ENCODE measurements around the gene TMEM131.

TMEM131 gene

GRCh38 chr2:98020992-98021713 is 25.4 kb upstream of the TMEM131 start:
- H3K27me3 ChIP-seq (ENCODE audit: control insufficient read depth, insufficient read depth, low read length, poor library complexity, severe bottlenecking) = no peaks in the 10 kb centered on the region
- H3K4me1 ChIP-seq (ENCODE audit: control insufficient read depth, insufficient read depth, low read length) = peaks cover 7% of the 10 kb centered on the region
- H3K36me3 ChIP-seq (ENCODE audit: control insufficient read depth, insufficient read depth, low read length) = no peaks in the 10 kb centered on the region
- H3K27ac ChIP-seq (ENCODE audit: insufficient read depth, low read depth, low read length, poor library complexity, severe bottlenecking) = no peak overlapping the region
- 87 to 93% methylated on average over 11 of the region's 11 CpGs for WGBS, 2 experiments
- H3K9me3 ChIP-seq (ENCODE audit: control insufficient read depth, low read length) = no peaks in the 10 kb centered on the region
- H3K4me3 ChIP-seq (ENCODE audit: insufficient read depth, low read depth, low read length) = no peak overlapping the region

DNA sequence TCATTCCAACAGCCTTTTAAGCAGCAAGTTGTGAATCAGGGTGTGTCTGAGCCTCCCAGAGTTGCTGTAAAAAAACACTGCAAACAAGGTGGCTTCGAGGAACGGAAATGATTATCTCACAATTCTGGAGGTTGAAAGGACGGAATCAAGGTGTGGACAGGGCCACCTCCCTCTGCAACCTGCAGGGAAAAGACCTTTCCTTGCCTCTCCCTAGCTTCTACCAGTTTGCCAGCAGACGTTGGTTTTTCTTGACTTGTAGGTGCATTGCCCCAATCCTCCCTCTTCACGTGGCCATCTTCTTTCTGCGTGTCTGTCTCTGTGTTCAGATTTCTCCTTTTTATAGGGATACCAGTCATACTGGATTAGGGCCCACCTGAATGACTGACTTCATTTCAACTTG is 24.8 kb upstream of the TMEM131 start:
- peaks cover 7% of the 10 kb centered on the region for H3K4me1 ChIP-seq (ENCODE audit: control insufficient read depth, insufficient read depth, low read length)
- no peak overlapping the region for H3K4me3 ChIP-seq (ENCODE audit: insufficient read depth, low read depth, low read length)
- H3K27me3 ChIP-seq (ENCODE audit: control insufficient read depth, insufficient read depth, low read length, poor library complexity, severe bottlenecking) = no peaks in the 10 kb centered on the region
- H3K36me3 ChIP-seq (ENCODE audit: control insufficient read depth, insufficient read depth, low read length) = no peaks in the 10 kb centered on the region
- H3K9me3 ChIP-seq (ENCODE audit: control insufficient read depth, low read length) = no peaks in the 10 kb centered on the region
- no peak overlapping the region for H3K27ac ChIP-seq (ENCODE audit: insufficient read depth, low read depth, low read length, poor library complexity, severe bottlenecking)
- 91 to 93% methylated on average over 6 of the region's 6 CpGs for WGBS, 2 experiments

- Histone ChIP-seq H3K27ac (ENCODE audit: insufficient read depth, low read depth, low read length, poor library complexity, severe bottlenecking) (no peak overlapping the region), H3K9me3 (ENCODE audit: control insufficient read depth, low read length) (no peaks in the 10 kb centered on the region), H3K4me1 (ENCODE audit: control insufficient read depth, insufficient read depth, low read length) (peaks cover 7% of the 10 kb centered on the region), H3K4me3 (ENCODE audit: insufficient read depth, low read depth, low read length) (no peak overlapping the region), H3K36me3 (ENCODE audit: control insufficient read depth, insufficient read depth, low read length) (no peaks in the 10 kb centered on the region), H3K27me3 (ENCODE audit: control insufficient read depth, insufficient read depth, low read length, poor library complexity, severe bottlenecking) (no peaks in the 10 kb centered on the region)
- WGBS, 2 experiments = 94 to 95% methylated on average over 4 of the region's 7 CpGs
Observed at GRCh38 chr2:98016908-98017670, 21.3 kb upstream of the TMEM131 start.

DNA sequence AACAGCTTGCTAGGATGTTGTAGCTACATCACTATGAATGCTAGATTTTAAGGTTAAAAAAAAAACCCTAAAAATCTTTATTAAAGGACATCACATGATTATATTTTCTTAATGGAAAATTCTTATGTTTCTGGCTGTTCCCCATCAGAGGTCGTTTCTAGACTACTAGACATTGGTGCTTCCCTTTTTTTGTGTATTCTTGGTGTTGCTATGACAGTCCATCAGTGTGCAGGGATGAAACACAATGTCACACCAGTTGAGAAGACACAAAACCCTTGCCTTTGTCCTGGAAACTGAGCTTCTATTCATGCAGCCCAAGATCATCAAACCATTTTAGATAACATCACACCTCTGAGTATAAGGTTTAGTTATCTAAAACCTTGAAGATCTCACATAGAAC is 19.9 kb upstream of the TMEM131 start:
- Histone ChIP-seq H3K27me3 (ENCODE audit: control insufficient read depth, insufficient read depth, low read length, poor library complexity, severe bottlenecking) (no peaks in the 10 kb centered on the region), H3K9me3 (ENCODE audit: control insufficient read depth, low read length) (no peaks in the 10 kb centered on the region), H3K27ac (ENCODE audit: insufficient read depth, low read depth, low read length, poor library complexity, severe bottlenecking) (no peak overlapping the region), H3K4me3 (ENCODE audit: insufficient read depth, low read depth, low read length) (no peak overlapping the region), H3K36me3 (ENCODE audit: control insufficient read depth, insufficient read depth, low read length) (no peaks in the 10 kb centered on the region), H3K4me1 (ENCODE audit: control insufficient read depth, insufficient read depth, low read length) (no peaks in the 10 kb centered on the region)
- WGBS, 2 experiments = 53 to 81% methylated on average over 1 of the region's 1 CpG

DNA sequence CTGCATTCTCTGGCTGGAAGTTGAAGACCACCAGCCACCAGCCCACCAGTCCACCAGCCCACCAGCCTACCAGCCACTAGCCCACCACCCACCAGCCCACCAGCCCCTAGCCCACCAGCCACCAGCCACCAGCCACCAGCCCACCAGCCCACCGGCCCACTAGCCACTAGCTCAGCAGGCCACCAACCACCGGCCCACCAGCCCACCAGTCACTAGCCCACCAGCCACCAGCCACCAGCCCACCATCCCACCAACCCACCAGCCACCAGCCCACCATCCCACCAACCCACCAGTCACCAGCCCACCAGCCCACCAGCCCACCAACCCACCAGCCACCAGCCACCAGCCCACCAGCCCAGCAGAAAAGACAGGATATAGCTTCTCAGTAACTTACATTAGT is 18.6 kb upstream of the TMEM131 start:
- Histone ChIP-seq H3K9me3 (ENCODE audit: control insufficient read depth, low read length) (no peaks in the 10 kb centered on the region), H3K4me3 (ENCODE audit: insufficient read depth, low read depth, low read length) (no peak overlapping the region)
- 84 to 95% methylated on average over 2 of the region's 2 CpGs for WGBS, 2 experiments

GRCh38 chr2:98013407-98014042 is 17.8 kb upstream of the TMEM131 start:
- Histone ChIP-seq H3K36me3 (ENCODE audit: control insufficient read depth, insufficient read depth, low read length) (no peaks in the 10 kb centered on the region), H3K27me3 (ENCODE audit: control insufficient read depth, insufficient read depth, low read length, poor library complexity, severe bottlenecking) (no peaks in the 10 kb centered on the region), H3K9me3 (ENCODE audit: control insufficient read depth, low read length) (no peaks in the 10 kb centered on the region), H3K4me1 (ENCODE audit: control insufficient read depth, insufficient read depth, low read length) (no peaks in the 10 kb centered on the region), H3K27ac (ENCODE audit: insufficient read depth, low read depth, low read length, poor library complexity, severe bottlenecking) (no peak overlapping the region), H3K4me3 (ENCODE audit: insufficient read depth, low read depth, low read length) (no peak overlapping the region)
- 94 to 95% methylated on average over 15 of the region's 15 CpGs for WGBS, 2 experiments

More for the DNA sequence above, 18.6 kb upstream of the TMEM131 start:
- no peaks in the 10 kb centered on the region for H3K36me3 ChIP-seq (ENCODE audit: control insufficient read depth, insufficient read depth, low read length)
- no peaks in the 10 kb centered on the region for H3K4me1 ChIP-seq (ENCODE audit: control insufficient read depth, insufficient read depth, low read length)
- no peak overlapping the region for H3K27ac ChIP-seq (ENCODE audit: insufficient read depth, low read depth, low read length, poor library complexity, severe bottlenecking)
- H3K27me3 ChIP-seq (ENCODE audit: control insufficient read depth, insufficient read depth, low read length, poor library complexity, severe bottlenecking) = no peaks in the 10 kb centered on the region

DNA sequence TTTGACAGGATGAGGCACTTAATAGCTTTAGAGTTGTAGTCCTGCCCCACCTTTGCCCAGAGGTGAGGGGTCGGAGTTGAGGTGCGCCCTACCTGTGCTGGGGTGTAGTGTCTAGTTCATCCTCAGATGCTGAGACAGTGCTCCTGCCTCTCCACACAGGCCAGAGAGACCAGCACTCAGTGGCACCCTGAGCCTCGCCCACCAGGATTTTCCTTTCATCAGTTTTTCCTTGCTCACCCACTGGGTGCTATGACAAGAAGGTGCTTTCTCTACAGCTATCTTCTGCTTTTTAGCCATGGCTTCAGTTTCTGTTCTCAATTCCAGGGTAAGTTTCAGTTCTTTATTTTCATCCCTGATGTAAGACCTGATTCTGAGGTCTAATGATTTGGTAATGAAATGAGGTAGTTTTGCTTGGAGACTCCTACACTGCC is 16.8 kb upstream of the TMEM131 start:
- 91 to 96% methylated on average over 3 of the region's 3 CpGs for WGBS, 2 experiments
- Histone ChIP-seq H3K27me3 (ENCODE audit: control insufficient read depth, insufficient read depth, low read length, poor library complexity, severe bottlenecking) (no peaks in the 10 kb centered on the region), H3K36me3 (ENCODE audit: control insufficient read depth, insufficient read depth, low read length) (no peaks in the 10 kb centered on the region), H3K4me1 (ENCODE audit: control insufficient read depth, insufficient read depth, low read length) (no peaks in the 10 kb centered on the region), H3K4me3 (ENCODE audit: insufficient read depth, low read depth, low read length) (no peak overlapping the region), H3K9me3 (ENCODE audit: control insufficient read depth, low read length) (no peaks in the 10 kb centered on the region), H3K27ac (ENCODE audit: insufficient read depth, low read depth, low read length, poor library complexity, severe bottlenecking) (no peak overlapping the region)

- no peaks in the 10 kb centered on the region for H3K27me3 ChIP-seq (ENCODE audit: control insufficient read depth, insufficient read depth, low read length, poor library complexity, severe bottlenecking)
- no peaks in the 10 kb centered on the region for H3K36me3 ChIP-seq (ENCODE audit: control insufficient read depth, insufficient read depth, low read length)
- 92 to 93% methylated on average over 10 of the region's 10 CpGs for WGBS, 2 experiments
- H3K27ac ChIP-seq (ENCODE audit: insufficient read depth, low read depth, low read length, poor library complexity, severe bottlenecking) = no peak overlapping the region
- no peaks in the 10 kb centered on the region for H3K4me1 ChIP-seq (ENCODE audit: control insufficient read depth, insufficient read depth, low read length)
- H3K4me3 ChIP-seq (ENCODE audit: insufficient read depth, low read depth, low read length) = no peak overlapping the region
- H3K9me3 ChIP-seq (ENCODE audit: control insufficient read depth, low read length) = no peaks in the 10 kb centered on the region
Observed at GRCh38 chr2:98009887-98010760, 14.4 kb upstream of the TMEM131 start.

DNA sequence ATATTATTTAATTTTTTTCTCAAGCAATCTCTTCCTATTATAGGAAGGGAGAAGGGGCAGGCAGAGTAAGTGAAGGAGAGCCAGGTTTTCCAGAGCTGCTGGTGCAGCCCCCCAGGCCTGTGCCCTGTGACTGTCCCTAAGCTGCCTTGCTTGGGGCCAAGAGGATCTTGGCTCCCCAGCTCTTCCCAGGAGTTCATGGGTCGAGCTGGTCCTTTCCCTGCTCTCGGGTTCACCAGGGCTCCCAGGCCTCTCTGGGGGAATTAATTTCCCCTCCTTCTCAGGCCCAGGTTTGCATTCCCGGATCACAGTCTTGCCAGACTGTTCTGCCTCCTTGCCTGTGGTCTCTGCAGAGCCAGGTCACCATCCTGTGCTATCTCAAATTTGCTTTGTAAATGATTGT is 12.7 kb upstream of the TMEM131 start:
- no peaks in the 10 kb centered on the region for H3K9me3 ChIP-seq (ENCODE audit: control insufficient read depth, low read length)
- no peaks in the 10 kb centered on the region for H3K27me3 ChIP-seq (ENCODE audit: control insufficient read depth, insufficient read depth, low read length, poor library complexity, severe bottlenecking)
- 80% methylated on average over 3 of the region's 3 CpGs for WGBS, 2 experiments
- H3K27ac ChIP-seq (ENCODE audit: insufficient read depth, low read depth, low read length, poor library complexity, severe bottlenecking) = no peak overlapping the region
- H3K4me1 ChIP-seq (ENCODE audit: control insufficient read depth, insufficient read depth, low read length) = no peaks in the 10 kb centered on the region
- no peak overlapping the region for H3K4me3 ChIP-seq (ENCODE audit: insufficient read depth, low read depth, low read length)
- H3K36me3 ChIP-seq (ENCODE audit: control insufficient read depth, insufficient read depth, low read length) = no peaks in the 10 kb centered on the region

Measured in ectodermal cell (in vitro differentiated cells).